ENCODE results near the gene KCNQ1. TPM values are rescaled to one million over a fixed set of nuclear protein-coding genes. Genes with fewer than 3 reads are reported as not detected.

KCNQ1 gene
- total RNA-seq, 1 experiment from 2014 or later, result 10.7 TPM

DNA sequence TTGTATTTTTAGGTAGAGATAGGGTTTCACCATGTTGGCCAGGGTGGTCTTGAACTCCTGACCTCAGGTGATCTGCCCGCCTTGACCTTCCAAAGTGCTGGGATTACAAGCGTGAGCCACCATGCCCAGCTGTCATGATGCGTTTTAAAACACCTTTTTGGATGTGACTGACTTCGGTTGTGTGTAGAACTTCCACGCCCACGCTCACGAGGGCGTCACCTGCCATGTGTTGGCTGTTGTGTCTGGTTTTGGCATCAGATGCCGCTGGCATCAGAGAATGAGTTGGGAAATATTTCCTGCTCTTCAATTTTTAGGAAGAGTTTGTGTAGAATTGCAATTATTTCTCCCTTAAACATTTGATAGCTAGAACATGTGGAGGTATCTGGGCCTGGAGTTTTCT lies 109.1 kb downstream of the KCNQ1 start:
- no peak overlapping the region for H3K27ac ChIP-seq (ENCODE audit: low read depth, low read length)
- ATAC-seq, result no peak
- H4K20me1 ChIP-seq (ENCODE audit: insufficient read depth), result no peaks in the 10 kb centered on the region
- TF ChIP-seq RAD21 (IDR thresholded peaks at IDR 0.05; ENCODE audit: low read depth), result peak; percentile 28; the same call in 1 of the 2 replicates
- TF ChIP-seq, protein P1, sequence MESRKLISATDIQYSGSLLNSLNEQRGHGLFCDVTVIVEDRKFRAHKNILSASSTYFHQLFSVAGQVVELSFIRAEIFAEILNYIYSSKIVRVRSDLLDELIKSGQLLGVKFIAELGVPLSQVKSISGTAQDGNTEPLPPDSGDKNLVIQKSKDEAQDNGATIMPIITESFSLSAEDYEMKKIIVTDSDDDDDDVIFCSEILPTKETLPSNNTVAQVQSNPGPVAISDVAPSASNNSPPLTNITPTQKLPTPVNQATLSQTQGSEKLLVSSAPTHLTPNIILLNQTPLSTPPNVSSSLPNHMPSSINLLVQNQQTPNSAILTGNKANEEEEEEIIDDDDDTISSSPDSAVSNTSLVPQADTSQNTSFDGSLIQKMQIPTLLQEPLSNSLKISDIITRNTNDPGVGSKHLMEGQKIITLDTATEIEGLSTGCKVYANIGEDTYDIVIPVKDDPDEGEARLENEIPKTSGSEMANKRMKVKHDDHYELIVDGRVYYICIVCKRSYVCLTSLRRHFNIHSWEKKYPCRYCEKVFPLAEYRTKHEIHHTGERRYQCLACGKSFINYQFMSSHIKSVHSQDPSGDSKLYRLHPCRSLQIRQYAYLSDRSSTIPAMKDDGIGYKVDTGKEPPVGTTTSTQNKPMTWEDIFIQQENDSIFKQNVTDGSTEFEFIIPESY (IDR thresholded peaks at IDR 0.05; ENCODE audit: extremely low read depth, insufficient replicate concordance, low read length), result no peak
- no peaks in the 10 kb centered on the region for H3K36me3 ChIP-seq (ENCODE audit: control insufficient read depth in 1 of 2, insufficient read depth in 2 of 2, low read length in 2 of 2)
- no peaks in the 10 kb centered on the region for H3K9me2 ChIP-seq (ENCODE audit: insufficient read depth)
- H3K79me2 ChIP-seq (ENCODE audit: insufficient read depth, low read length), result no peaks in the 10 kb centered on the region
- intact Hi-C loops (cut with micrococcal nuclease), result no loop called here
- no peaks in the 10 kb centered on the region for H3K9me3 ChIP-seq (ENCODE audit: control insufficient read depth in 1 of 2, insufficient read depth in 1 of 2, low read depth in 1 of 2, low read length in 2 of 2)
- H3K4me1 ChIP-seq (ENCODE audit: control insufficient read depth in 1 of 2, insufficient read depth in 2 of 2, low read length in 2 of 2), result no peaks in the 10 kb centered on the region
- H3K9ac ChIP-seq (ENCODE audit: low read length), result no peak overlapping the region
- H2AFZ ChIP-seq (ENCODE audit: low read depth, low read length, poor library complexity, severe bottlenecking), result no peak overlapping the region
- no TSS peak for BruUV-seq (replicated peaks)
- no peaks in the 10 kb centered on the region for H3K27me3 ChIP-seq (ENCODE audit: insufficient read depth, low read length)
- H3K4me2 ChIP-seq (ENCODE audit: low read length), result no peak overlapping the region
- POLR2A ChIA-PET, result no interaction called here
- CTCF ChIA-PET, result no interaction called here
- no peak for DNase-seq (ENCODE audit: low read depth, low spot score)
- RAD21 ChIA-PET (ENCODE audit: low non-redundant PET in 1 of 2, low total read pairs in 2 of 2, uncharacterized antibody in 2 of 2, unreplicated experiment in 2 of 2), result no interaction called here
- no peak overlapping the region for H3K4me3 ChIP-seq (replicated peaks in 1 of 2; ENCODE audit: low read depth in 1 of 2, low read length in 2 of 2)

DNA sequence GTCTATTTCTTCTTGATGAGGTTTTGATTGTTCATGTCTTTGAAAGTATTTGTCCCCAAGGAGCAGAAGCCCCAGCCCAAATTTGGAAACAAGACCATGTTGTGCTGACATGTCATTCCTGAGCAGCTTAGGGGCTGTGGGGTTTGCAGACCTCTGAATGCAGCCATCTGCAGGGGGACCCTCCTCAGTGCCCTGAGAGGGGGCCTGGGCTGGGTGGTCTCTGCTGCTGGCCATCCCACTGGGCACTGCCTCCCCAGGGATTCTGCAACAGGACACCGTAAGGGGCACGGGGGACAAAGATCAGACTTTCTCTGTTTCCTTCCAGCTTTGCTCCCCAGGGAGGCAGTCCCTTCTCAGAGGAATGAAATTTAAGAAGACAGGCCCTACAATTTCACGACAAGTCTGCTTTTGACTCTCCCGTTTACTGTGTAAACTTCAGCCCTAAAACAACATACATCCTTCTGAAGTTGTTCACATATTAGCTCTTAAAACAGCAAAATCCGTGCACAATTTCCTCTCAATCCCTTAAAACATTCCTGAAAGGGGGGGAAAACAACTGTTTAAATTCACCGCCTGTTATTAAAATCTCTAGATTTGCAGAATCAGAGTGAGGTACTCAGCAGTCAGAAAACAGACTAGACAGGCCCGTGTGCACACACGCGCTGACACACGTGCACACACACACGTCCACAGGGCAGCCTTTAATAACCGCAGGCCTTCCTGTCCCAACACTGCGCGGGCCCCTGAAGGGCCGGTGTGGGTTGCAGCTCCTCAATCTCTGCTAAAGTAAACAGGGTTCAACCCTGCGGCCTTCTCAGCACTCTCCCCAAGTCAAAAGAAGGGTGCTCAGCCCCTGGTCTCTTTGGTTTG lies 109.8 kb downstream of the KCNQ1 start:
- H3K36me3 ChIP-seq (ENCODE audit: control insufficient read depth in 1 of 2, insufficient read depth in 2 of 2, low read length in 2 of 2), result no peaks in the 10 kb centered on the region
- intact Hi-C loops (cut with micrococcal nuclease), result no loop called here
- no peaks in the 10 kb centered on the region for H3K9me2 ChIP-seq (ENCODE audit: insufficient read depth)
- no peaks in the 10 kb centered on the region for H3K9me3 ChIP-seq (ENCODE audit: control insufficient read depth in 1 of 2, insufficient read depth in 1 of 2, low read depth in 1 of 2, low read length in 2 of 2)
- no peak for ATAC-seq
- H4K20me1 ChIP-seq (ENCODE audit: insufficient read depth), result no peaks in the 10 kb centered on the region
- no peaks in the 10 kb centered on the region for H3K4me1 ChIP-seq (ENCODE audit: control insufficient read depth in 1 of 2, insufficient read depth in 2 of 2, low read length in 2 of 2)
- ChIA-PET RAD21 (ENCODE audit: low non-redundant PET in 1 of 2, low total read pairs in 2 of 2, uncharacterized antibody in 2 of 2, unreplicated experiment in 2 of 2) (no interaction called here), POLR2A (no interaction called here), CTCF (no interaction called here)
- no peak overlapping the region for H3K4me3 ChIP-seq (replicated peaks in 1 of 2; ENCODE audit: low read depth in 1 of 2, low read length in 2 of 2)
- no peak overlapping the region for H2AFZ ChIP-seq (ENCODE audit: low read depth, low read length, poor library complexity, severe bottlenecking)
- DNase-seq (ENCODE audit: low read depth, low spot score), result no peak
- no peaks in the 10 kb centered on the region for H3K27me3 ChIP-seq (ENCODE audit: insufficient read depth, low read length)
- TF ChIP-seq ELF1 (IDR thresholded peaks at IDR 0.05; ENCODE audit: borderline replicate concordance, low read depth) (no peak), EZH2 (IDR thresholded peaks at IDR 0.05) (no peak), POLR2A (IDR thresholded peaks at IDR 0.05; ENCODE audit: borderline replicate concordance, extremely low read depth, insufficient read depth, insufficient read length) (no peak), TCF7L2 (IDR thresholded peaks at IDR 0.05; ENCODE audit: borderline replicate concordance, extremely low read depth, insufficient read depth, insufficient read length) (no peak), RAD21 (IDR thresholded peaks at IDR 0.05; ENCODE audit: low read depth) (no peak), EZH2phosphoT487 (IDR thresholded peaks at IDR 0.05; ENCODE audit: borderline replicate concordance) (no peak), SP1 (IDR thresholded peaks at IDR 0.05; ENCODE audit: low read depth) (no peak), FOSL1 (IDR thresholded peaks at IDR 0.05; ENCODE audit: low read depth) (no peak), POLR2AphosphoS5 (IDR thresholded peaks at IDR 0.05; ENCODE audit: low read depth, low read length) (no peak), YY1 (IDR thresholded peaks at IDR 0.05; ENCODE audit: extremely low read depth, insufficient replicate concordance, low read depth, low read length) (no peak), ZFX (IDR thresholded peaks at IDR 0.05) (no peak)
- TF ChIP-seq, protein P2, sequence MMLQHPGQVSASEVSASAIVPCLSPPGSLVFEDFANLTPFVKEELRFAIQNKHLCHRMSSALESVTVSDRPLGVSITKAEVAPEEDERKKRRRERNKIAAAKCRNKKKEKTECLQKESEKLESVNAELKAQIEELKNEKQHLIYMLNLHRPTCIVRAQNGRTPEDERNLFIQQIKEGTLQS (IDR thresholded peaks at IDR 0.05), result no peak
- TF ChIP-seq, protein P1 (IDR thresholded peaks at IDR 0.05; ENCODE audit: extremely low read depth, insufficient replicate concordance, low read length), result no peak
- no peaks in the 10 kb centered on the region for H3K79me2 ChIP-seq (ENCODE audit: insufficient read depth, low read length)
- BruUV-seq (replicated peaks), result no TSS peak
- H3K27ac ChIP-seq (ENCODE audit: low read depth, low read length), result no peak overlapping the region
- H3K9ac ChIP-seq (ENCODE audit: low read length), result no peak overlapping the region
- no peak overlapping the region for H3K4me2 ChIP-seq (ENCODE audit: low read length)
